Measurements from ENCODE around the gene PRPH. TPM values are rescaled to one million over a fixed set of nuclear protein-coding genes. Genes with fewer than 3 reads are reported as not detected.
"Not testable (repeated sequence)": the region's sequence is repeated elsewhere in the genome, so short reads cannot be mapped to it uniquely, and the experiment has no call there.

PRPH gene
- total RNA-seq, 1 experiment from 2014 or later = not detected

- H3K27ac ChIP-seq (ENCODE audit: low read depth, low read length, poor library complexity, severe bottlenecking) = no peak overlapping the region
- ChIA-PET POLR2A (ENCODE audit: low non-redundant PET) (interaction anchor here (0.7 kb wide), 1 partner anchor 132 kb away, joined by 11 read pairs; the partner anchor contains the start of gene TUBA1B), CTCF (interaction anchor here (0.7 kb wide), 1 partner anchor 264 kb away, joined by 4 read pairs; no protein-coding TSS in a partner anchor)
- no peak for DNase-seq (ENCODE audit: low spot score)
- no peaks in the 10 kb centered on the region for H3K9me3 ChIP-seq (ENCODE audit: low read depth, low read length, poor library complexity, severe bottlenecking)
- no peak for TF ChIP-seq CTCF (conservative IDR thresholded peaks at IDR 0.05; ENCODE audit: low read depth, low read length)
- no peak for TF ChIP-seq EZH2 (IDR thresholded peaks at IDR 0.05; ENCODE audit: borderline replicate concordance, low read depth, low read length, poor library complexity, severe bottlenecking)
- intact Hi-C loops (cut with micrococcal nuclease; ENCODE audit: unreplicated experiment) = no loop called here
- BruUV-seq (replicated peaks) = no TSS peak
- H3K4me3 ChIP-seq (ENCODE audit: low read depth, low read length, poor library complexity, severe bottlenecking) = peak overlapping the region; percentile 81
- peaks cover 24% of the 10 kb centered on the region for H3K4me1 ChIP-seq (ENCODE audit: insufficient read depth, low read length, poor library complexity, severe bottlenecking)
- H3K27me3 ChIP-seq (replicated peaks; ENCODE audit: insufficient read depth, low read depth, low read length, poor library complexity) = no peaks in the 10 kb centered on the region
- peaks cover 18% of the 10 kb centered on the region for H3K36me3 ChIP-seq (ENCODE audit: insufficient read depth, low read length, poor library complexity, severe bottlenecking)
Measured at GRCh38 chr12:49263400-49263763, 31.6 kb upstream of the PRPH start.

- peak overlapping the region; percentile 81 for H3K4me3 ChIP-seq (ENCODE audit: low read depth, low read length, poor library complexity, severe bottlenecking)
- TF ChIP-seq CTCF (conservative IDR thresholded peaks at IDR 0.05; ENCODE audit: low read depth, low read length) = no peak
- TF ChIP-seq EZH2 (IDR thresholded peaks at IDR 0.05; ENCODE audit: borderline replicate concordance, low read depth, low read length, poor library complexity, severe bottlenecking) = no peak
Measured at GRCh38 chr12:49264466-49264872, 30.5 kb upstream of the PRPH start.

GRCh38 chr12:49264873-49265792, 29.8 kb upstream of the PRPH start, which contains the start of gene TUBA1C:
TUBA1C (plus strand) TSS chr12:49265082; CDS start chr12:49265182, 100 bp downstream.
- H3K27ac ChIP-seq (ENCODE audit: low read depth, low read length, poor library complexity, severe bottlenecking) = peak within 1 kb of the TSS; percentile 95
- H3K36me3 ChIP-seq (ENCODE audit: insufficient read depth, low read length, poor library complexity, severe bottlenecking) = peaks cover 33% of the 10 kb centered on the region
- peak within 1 kb of the TSS; percentile 81 for H3K4me3 ChIP-seq (ENCODE audit: low read depth, low read length, poor library complexity, severe bottlenecking)
- no peaks in the 10 kb centered on the region for H3K9me3 ChIP-seq (ENCODE audit: low read depth, low read length, poor library complexity, severe bottlenecking)
- peaks cover 26% of the 10 kb centered on the region for H3K4me1 ChIP-seq (ENCODE audit: insufficient read depth, low read length, poor library complexity, severe bottlenecking)
- no peaks in the 10 kb centered on the region for H3K27me3 ChIP-seq (replicated peaks; ENCODE audit: insufficient read depth, low read depth, low read length, poor library complexity)
- TSS peak; percentile 46 for BruUV-seq (replicated peaks)
- DNase-seq (ENCODE audit: low spot score) = peak; percentile 96
- ChIA-PET CTCF (no interaction called here), POLR2A (ENCODE audit: low non-redundant PET) (interaction anchor here (0.5 kb wide), 1 partner anchor 153 kb away, joined by 4 read pairs; no protein-coding TSS in a partner anchor)
- intact Hi-C loops (cut with micrococcal nuclease; ENCODE audit: unreplicated experiment) = no loop called here
- TF ChIP-seq CTCF (conservative IDR thresholded peaks at IDR 0.05; ENCODE audit: low read depth, low read length) = no peak
- no peak for TF ChIP-seq EZH2 (IDR thresholded peaks at IDR 0.05; ENCODE audit: borderline replicate concordance, low read depth, low read length, poor library complexity, severe bottlenecking)

More at GRCh38 chr12:49264466-49264872, 30.5 kb upstream of the PRPH start:
- H3K27me3 ChIP-seq (replicated peaks; ENCODE audit: insufficient read depth, low read depth, low read length, poor library complexity) = no peaks in the 10 kb centered on the region
- intact Hi-C loops (cut with micrococcal nuclease; ENCODE audit: unreplicated experiment) = no loop called here
- peaks cover 33% of the 10 kb centered on the region for H3K4me1 ChIP-seq (ENCODE audit: insufficient read depth, low read length, poor library complexity, severe bottlenecking)
- CTCF ChIA-PET = no interaction called here
- BruUV-seq (replicated peaks) = TSS peak; percentile 82
- POLR2A ChIA-PET (ENCODE audit: low non-redundant PET) = no interaction called here
- H3K27ac ChIP-seq (ENCODE audit: low read depth, low read length, poor library complexity, severe bottlenecking) = peak overlapping the region; percentile 95
- H3K9me3 ChIP-seq (ENCODE audit: low read depth, low read length, poor library complexity, severe bottlenecking) = no peaks in the 10 kb centered on the region
- peak; percentile 51 for DNase-seq (ENCODE audit: low spot score)
- peaks cover 26% of the 10 kb centered on the region for H3K36me3 ChIP-seq (ENCODE audit: insufficient read depth, low read length, poor library complexity, severe bottlenecking)

GRCh38 chr12:49269191-49269590, 25.8 kb upstream of the PRPH start:
- POLR2A ChIA-PET (ENCODE audit: low non-redundant PET) = interaction anchor here (0.5 to 0.6 kb wide), 2 partner anchors 27 to 129 kb away, joined by 4 to 13 read pairs; no protein-coding TSS in a partner anchor
- DNase-seq (ENCODE audit: low spot score); intact Hi-C loops (cut with micrococcal nuclease; ENCODE audit: unreplicated experiment); BruUV-seq (replicated peaks); H3K27me3 ChIP-seq (replicated peaks; ENCODE audit: insufficient read depth, low read depth, low read length, poor library complexity); H3K9me3 ChIP-seq (ENCODE audit: low read depth, low read length, poor library complexity, severe bottlenecking); CTCF ChIA-PET: not testable (repeated sequence)
- peak overlapping the region; percentile 81 for H3K4me3 ChIP-seq (ENCODE audit: low read depth, low read length, poor library complexity, severe bottlenecking)
- peak overlapping the region; percentile 54 for H3K27ac ChIP-seq (ENCODE audit: low read depth, low read length, poor library complexity, severe bottlenecking)
- peaks cover 21% of the 10 kb centered on the region for H3K4me1 ChIP-seq (ENCODE audit: insufficient read depth, low read length, poor library complexity, severe bottlenecking)
- H3K36me3 ChIP-seq (ENCODE audit: insufficient read depth, low read length, poor library complexity, severe bottlenecking) = peaks cover 70% of the 10 kb centered on the region

All from A673 (cell line).